ENCODE data around the gene FBXW7.

DNA sequence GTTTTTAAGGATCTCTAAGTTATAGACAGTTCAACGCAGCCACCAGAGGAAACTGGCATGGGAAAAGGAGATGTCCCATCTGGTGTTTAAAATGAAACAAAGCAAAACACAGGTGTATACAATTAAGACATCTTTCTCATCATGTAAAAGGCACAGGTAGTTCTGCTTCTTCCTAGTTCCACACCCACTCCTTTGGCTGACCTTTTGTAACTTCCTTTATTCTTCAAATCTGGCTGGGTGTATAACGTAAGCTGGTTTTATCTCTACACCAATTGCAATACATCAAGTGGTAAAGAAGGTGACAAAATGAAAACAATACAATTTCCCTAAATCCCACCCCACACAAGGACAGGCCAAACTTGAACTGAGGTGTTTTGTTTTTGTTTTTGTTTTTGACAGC, 27.3 kb upstream of the FBXW7 start:
- TF ChIP-seq SIN3A (IDR thresholded peaks at IDR 0.05; ENCODE audit: borderline replicate concordance, insufficient read depth, low read length): no peak
- TF ChIP-seq TAF1 (IDR thresholded peaks at IDR 0.05; ENCODE audit: borderline replicate concordance, insufficient read depth, low read length): no peak

Measured in PFSK-1 (cell line).